NCI-H1417 (cell line): ENCODE data around the gene NCBP3.
A peak's percentile ranks its signal among the peaks of the same experiment; 100 is the strongest.
"Not testable (repeated sequence)": the region's sequence is repeated elsewhere in the genome, so short reads cannot be mapped to it uniquely, and the experiment has no call there.

Experiments used
- DNase-seq, 3 experiments: peaks; one replicate each; lab custom pipeline; 2025; lab: John Stamatoyannopoulos, UW

Gene NCBP3

DNA sequence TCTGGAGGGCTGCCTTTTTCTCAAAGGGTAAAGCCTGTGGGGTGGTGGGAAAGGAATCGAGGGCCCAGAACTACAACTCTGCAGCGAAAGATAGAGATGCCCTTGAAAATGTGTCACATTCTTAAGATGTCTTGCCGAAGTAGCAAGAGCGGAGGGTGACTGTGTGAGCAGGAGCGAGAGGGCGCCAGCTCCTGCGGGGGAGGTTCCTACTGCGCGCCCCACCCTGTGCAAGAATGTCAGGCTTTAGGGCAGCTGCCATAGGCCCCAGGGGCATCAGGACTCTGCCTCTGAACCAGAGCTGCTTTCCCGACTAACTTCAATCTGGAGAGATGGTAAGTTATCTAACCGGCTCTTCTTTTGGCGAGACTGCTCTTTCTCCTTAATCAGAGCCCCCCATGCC, 33.3 kb downstream of the NCBP3 start:
- no peak for DNase-seq

DNA sequence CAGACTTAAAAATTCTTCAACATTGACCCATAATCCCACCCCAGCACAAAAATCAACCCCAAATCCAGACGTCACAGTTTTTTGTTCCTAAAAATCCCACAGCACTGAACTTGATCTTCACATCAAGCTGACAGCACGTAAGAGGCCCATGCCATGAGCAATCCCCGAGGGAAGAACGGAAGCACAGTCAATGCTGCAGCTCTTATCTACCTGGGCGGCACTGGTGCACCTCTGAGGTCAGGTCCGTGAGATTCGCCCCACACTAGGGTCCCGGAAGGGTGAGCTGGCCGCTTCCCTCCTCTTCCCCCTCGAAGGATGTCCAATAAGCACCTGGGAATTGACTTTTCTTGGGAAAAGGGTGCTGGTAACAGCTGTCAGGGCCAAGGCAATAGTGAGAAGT, 33.8 kb downstream of the NCBP3 start:
- DNase-seq: no peak

DNA sequence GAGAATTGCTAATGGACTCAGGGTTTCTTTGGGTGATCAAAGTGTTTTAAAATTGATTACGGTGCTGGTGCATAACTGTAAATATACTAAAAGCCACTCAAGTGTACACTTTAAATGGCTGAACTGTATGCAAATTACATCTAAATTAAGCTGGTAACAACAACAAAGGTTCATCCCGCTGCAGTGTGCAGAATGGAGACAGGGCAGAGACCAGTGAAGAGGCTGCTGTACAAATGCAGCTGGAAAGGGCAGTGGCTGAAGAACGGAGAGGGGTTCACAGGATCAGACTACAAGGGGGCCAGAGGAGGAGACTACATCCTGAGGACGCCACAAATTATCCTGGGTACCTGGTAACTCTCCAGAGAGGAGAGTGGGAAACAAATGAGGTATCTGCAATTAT, 36.0 kb downstream of the NCBP3 start:
- no peak for DNase-seq

DNA sequence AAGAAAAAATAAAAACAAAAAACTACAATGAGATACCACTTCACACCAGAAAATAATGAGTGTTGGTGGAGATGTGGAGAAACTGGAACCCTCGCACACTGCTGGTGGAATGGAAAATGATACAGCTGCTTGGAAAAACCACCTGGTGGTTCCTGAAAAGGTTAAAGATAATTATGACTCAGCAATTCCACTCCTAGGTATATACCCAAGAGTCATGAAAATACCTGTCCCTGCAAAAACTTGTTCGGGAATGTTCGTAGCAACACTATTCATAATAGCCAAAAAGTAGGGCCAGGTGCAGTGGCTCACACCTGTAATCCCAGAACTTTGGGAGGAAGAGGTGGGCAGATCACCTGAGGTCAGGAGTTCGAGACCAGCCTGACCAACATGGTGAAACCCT, 36.9 kb downstream of the NCBP3 start:
- no peak for DNase-seq

DNA sequence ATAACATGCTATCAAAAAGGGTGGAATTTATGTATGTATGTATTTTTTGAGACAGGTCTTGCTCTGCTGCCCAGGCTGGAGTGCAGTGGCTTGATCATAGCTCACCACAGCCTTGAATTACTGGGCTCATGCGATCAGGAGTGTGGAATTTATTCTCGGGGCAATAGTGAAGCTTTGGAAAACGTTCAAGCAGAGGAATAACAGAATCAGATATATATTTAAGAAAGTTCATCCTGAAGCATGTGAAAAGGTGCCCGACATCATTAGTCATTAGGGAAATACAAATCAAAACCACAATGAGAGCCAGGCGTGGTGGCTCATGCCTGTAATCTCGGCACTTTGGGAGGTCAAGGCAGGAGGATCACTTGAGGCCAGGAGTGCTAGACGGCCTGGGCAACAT, 37.3 kb downstream of the NCBP3 start:
- no peak for DNase-seq

- DNase-seq: no peak
Measured at GRCh38 chr17:3805581-3805980, 40.5 kb downstream of the NCBP3 start.

GRCh38 chr17:3804503-3804931, 41.5 kb downstream of the NCBP3 start:
- DNase-seq: no peak

DNA sequence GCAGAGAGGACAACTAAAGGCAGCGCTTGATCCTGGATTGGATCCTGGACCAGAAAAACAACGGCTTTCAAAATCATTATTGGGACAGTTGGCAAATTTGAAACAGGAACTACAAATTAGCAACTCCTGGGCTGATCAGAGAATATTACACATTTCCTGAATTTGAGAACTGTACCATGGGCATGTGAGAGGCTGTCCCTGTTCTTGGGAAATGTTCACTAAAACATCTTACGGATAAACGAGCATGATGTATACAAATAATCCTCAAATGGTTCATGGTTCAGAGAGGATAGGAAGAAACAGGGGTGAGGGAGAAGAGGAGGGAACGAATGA, 42.8 kb downstream of the NCBP3 start:
- DNase-seq: no peak

DNA sequence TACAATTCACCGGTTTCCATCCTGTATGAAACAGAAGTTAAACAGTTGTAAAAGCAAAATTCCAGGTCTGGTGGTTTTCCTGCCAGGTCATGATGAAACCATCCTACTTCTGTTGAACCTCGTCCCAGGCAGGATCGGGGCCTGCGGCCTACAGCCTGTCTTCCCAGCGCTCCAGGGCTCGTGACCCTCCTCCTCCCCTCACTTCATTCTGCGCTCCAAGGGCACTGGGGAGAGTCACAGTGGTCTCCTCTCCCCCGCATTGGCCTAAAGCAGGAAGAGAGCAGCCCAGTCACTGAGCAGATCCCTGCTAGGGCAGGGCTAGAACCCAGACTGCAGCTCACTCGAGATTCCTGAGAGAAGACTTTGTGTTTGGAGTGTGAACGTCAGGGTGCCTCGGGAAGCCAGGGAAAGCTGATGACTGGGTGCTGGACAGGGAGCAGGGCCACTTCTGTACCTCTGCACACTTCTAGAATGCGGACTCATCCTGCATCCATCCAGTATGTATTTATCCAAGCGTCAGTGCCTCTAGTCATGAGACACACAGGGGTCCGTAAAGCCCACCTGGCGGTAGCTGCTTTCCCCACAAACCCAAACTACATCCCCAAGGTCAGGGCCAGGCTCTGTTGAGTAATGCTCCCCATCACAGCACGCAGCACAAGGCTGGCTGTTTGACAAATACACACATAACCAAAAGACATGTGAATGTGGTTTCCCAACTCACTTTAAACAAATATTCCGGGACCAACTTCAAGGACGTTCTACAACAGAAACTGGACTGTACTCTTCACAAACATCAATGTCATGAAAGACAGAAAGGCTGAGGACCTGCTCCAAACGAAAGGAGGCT, 43.4 kb downstream of the NCBP3 start:
- no peak for DNase-seq

DNA sequence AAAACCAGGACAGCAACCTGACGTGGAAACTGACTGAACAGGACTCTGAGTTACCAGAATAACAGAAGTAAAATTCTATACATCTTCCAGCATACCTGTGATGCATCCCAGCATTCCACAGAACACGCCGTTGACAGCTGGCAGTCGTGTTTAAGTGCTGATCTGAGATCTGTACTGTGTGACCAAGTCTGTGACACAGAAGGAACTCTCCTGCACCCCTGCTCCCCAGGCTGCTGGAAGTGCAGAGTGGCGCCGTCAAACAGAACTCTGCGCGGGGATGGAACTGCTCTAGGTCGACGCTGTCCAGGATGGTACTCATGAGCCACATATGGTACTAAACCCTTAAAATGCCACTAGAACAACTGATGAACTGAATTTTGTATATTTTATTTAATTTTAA, 44.3 kb downstream of the NCBP3 start:
- no peak for DNase-seq

DNA sequence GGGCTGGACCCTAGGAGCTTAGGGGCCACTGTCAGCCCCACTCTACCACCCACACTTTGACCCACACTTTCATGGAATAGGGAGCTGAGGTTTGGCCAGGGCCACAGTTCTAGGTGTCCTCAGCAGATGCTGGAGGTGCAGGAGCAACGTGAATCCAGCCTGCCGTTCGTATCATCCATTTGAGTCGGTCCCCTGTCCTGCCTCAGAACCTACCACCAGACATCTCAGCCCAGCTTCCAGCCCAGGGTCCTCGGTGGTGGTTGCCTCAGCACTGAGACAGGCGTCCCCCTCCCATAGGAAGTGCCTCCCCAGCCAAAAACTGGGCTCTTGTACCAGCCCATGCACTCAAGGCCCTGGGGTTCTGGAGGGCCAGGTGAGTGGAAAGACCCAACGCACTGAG, 44.7 kb downstream of the NCBP3 start:
- no peak for DNase-seq

DNA sequence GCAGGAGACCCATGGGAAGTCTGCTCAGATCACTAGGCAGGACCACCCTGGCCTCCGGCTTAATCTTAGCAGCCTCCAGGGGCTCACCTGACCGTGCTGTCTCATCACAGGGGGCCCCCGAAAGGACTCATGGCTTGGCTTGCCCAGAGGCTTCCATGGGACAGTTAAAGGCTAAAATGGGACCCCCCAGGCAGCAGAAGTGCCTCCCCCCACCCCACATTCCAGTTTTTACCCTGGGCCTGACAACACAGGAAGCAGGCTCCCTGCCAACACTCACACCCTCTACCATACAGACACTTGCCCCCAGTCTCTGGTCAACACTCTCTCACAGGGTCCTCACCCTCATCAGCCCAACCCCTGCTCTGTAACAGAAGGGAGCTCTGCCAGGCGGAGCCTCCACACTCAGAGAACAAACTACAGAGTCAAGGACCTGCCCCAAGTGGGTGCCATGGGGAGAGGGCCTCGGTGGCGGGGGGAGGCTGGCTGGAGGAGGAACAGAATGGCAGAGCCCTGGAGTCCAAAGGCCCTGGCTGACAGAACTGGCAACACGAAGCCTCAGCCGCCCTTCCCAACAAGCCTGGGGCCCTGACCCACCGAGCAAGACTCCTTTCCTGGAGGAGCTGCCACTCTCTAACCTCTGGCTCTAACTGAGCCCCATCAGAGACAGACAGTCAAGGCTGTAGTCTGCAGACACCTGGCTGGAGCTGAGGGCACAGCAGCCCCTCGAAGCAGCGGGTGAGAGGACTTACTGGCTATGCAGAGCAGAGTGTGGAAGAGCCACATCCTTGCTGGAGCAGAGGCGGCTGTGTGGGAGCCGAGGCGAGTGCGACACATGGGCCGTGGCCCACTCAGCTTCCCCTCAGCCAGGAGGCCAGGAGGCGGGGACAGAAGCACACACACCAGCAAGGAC, 45.4 kb downstream of the NCBP3 start, which contains the start of gene ITGAE:
Gene ITGAE, minus strand, starts transcription at position 827 of the 910 bp plus-strand sequence. Its CDS starts 44 bp downstream, at position 783.
- no peak for DNase-seq

DNA sequence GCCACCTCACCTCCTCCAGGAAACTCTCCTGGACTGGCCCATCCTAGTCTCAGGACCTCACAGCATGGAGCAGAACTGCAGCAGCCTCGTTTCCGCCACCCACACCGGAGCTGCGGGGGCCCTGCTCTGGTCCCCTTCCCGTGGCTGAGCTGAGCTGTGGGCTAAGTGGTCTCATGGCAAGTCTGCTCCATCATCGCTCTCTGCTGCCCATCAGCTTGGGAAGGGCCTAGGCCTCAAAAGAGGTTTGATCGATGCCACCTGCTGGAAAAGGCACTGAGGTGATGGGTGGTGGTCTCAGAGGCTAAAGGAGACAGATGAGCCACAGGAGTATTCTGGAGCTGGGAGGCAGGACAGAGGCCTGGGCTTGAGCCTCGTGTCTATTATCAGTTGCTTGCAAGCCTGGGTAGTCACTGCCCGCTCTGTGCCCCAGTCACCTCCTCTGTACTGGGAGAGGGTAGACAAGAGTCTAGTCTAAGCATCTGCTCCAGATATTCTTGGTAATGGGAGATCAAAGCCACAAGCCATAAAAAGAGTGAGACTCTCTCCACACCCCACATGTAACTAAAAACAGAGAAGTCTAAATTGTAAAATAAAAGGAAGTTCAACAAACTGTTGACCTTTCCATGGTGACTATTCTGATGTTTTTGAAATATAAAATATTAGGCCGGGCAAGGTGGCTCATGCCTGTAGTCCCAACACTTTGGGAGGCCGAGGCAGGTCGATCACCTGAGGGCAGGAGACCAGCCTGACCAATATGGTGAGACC, 46.7 kb downstream of the NCBP3 start:
- DNase-seq: peak in 1 of 3 experiments; percentile 7

- DNase-seq: no peak
Measured at GRCh38 chr17:3798273-3799180, 47.5 kb downstream of the NCBP3 start.

DNA sequence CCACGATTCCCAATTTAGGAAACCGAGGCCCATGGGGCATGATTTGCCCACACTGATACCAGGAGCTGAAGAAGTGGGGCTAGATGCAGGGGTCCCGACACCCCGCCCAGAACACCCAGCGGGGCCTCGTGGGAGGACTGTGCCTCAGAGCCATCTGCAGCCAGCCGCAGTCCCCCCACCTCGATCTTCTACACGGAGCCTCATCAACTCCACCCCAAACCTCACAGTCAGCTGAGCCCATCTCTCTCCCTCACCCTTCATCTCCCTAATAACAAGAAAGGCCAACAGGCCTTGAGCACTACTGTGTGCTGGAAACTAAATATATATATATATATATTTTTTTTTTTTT, 49.2 kb downstream of the NCBP3 start:
- no peak for DNase-seq

GRCh38 chr17:3796110-3796821, 49.8 kb downstream of the NCBP3 start:
- DNase-seq: no peak

- no peak for DNase-seq
Measured at GRCh38 chr17:3795390-3796102, 50.5 kb downstream of the NCBP3 start.

GRCh38 chr17:3794557-3795389, 51.3 kb downstream of the NCBP3 start:
- DNase-seq: no peak

GRCh38 chr17:3794152-3794551, 51.9 kb downstream of the NCBP3 start:
- DNase-seq: not testable (repeated sequence)
